ENCODE results near the gene KCND3.

DNA sequence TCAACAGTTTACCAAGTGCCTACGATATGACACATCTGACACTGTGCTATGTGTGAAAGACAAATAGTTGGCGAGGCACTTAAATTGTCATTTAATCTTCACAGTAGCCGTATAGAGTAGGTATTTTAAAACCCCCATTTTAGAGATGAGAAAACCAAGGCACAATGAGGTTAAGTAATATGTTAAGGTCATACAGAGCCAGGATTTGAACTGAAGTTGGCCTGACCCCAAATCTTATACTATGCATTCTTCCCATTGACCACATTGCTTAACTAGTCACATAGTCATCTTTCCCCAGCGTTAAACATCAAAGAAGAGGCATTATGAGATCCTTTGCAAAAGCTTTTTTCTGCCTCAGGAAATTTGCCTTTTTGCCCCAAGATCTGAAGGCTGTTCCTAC lies 254.1 kb downstream of the KCND3 start:
- TF ChIP-seq, protein P1, sequence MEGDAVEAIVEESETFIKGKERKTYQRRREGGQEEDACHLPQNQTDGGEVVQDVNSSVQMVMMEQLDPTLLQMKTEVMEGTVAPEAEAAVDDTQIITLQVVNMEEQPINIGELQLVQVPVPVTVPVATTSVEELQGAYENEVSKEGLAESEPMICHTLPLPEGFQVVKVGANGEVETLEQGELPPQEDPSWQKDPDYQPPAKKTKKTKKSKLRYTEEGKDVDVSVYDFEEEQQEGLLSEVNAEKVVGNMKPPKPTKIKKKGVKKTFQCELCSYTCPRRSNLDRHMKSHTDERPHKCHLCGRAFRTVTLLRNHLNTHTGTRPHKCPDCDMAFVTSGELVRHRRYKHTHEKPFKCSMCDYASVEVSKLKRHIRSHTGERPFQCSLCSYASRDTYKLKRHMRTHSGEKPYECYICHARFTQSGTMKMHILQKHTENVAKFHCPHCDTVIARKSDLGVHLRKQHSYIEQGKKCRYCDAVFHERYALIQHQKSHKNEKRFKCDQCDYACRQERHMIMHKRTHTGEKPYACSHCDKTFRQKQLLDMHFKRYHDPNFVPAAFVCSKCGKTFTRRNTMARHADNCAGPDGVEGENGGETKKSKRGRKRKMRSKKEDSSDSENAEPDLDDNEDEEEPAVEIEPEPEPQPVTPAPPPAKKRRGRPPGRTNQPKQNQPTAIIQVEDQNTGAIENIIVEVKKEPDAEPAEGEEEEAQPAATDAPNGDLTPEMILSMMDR (IDR thresholded peaks at IDR 0.05) = no peak
- TF ChIP-seq ZFX (IDR thresholded peaks at IDR 0.05; ENCODE audit: borderline replicate concordance) = no peak

All from 22Rv1 (cell line).